ENCODE measurements around the gene UNC13D. TPM values are rescaled to one million over a fixed set of nuclear protein-coding genes. Genes with fewer than 3 reads are reported as not detected.

The UNC13D gene
- total and polyA plus RNA-seq, 2 of the 4 experiments (the other 2 are of a cell fraction) = under 0.01 to 0.31 TPM

- H4K91ac ChIP-seq (ENCODE audit: insufficient read depth, low read depth, low read length) = no peak overlapping the region
- no peak for TF ChIP-seq RAD21 (IDR thresholded peaks at IDR 0.05; ENCODE audit: low read length)
- TF ChIP-seq ELK1 (IDR thresholded peaks at IDR 0.05; ENCODE audit: borderline replicate concordance, low read depth, low read length) = no peak
- TF ChIP-seq USF2 (IDR thresholded peaks at IDR 0.05; ENCODE audit: low read depth, low read length) = no peak
- no peak for TF ChIP-seq CEBPB (IDR thresholded peaks at IDR 0.05; ENCODE audit: low read depth, low read length)
- no peak for TF ChIP-seq MAFK (IDR thresholded peaks at IDR 0.05; ENCODE audit: low read depth, low read length)
- no peak for TF ChIP-seq MXI1 (IDR thresholded peaks at IDR 0.05; ENCODE audit: borderline replicate concordance, low read depth, low read length)
- in situ Hi-C loops (cut with MboI; ENCODE audit: low sequenced_read_pairs) (no loop called here), intact Hi-C loops (cut with micrococcal nuclease) (no loop called here), dilution Hi-C loops (cut with HindIII; ENCODE audit: low sequenced_read_pairs, unreplicated experiment) (no loop called here)
- peaks cover 7% of the 10 kb centered on the region; the same call in 1 of the 2 replicates for H4K20me1 ChIP-seq (ENCODE audit: insufficient read depth, low read length)
- ATAC-seq (ENCODE audit: low read depth) = no peak
- H3K14ac ChIP-seq (replicated peaks; ENCODE audit: low read depth, low read length) = 0 out of 2 replicates have a peak overlapping the region, but pooled peaks have one; percentile 2
- ChIA-PET POLR2A (ENCODE audit: unreplicated experiment) (interaction anchor here (0.6 to 0.9 kb wide), 2 partner anchors 11 to 36 kb away, joined by 3 to 4 read pairs; a partner anchor contains a TSS), CTCF (no interaction called here)
- H4K8ac ChIP-seq (ENCODE audit: low read depth in 2 of 2, low read length in 2 of 2) = peak overlapping the region; percentile 8 to 94; a peak in 2 of 4 replicates
- H3K27ac ChIP-seq (ENCODE audit: insufficient read depth, low read length) = peak overlapping the region; percentile 82; the same call in 1 of the 2 replicates
- H3K23ac ChIP-seq (ENCODE audit: low read depth, low read length) = no peak overlapping the region
- peak overlapping the region; percentile 91 for H2AFZ ChIP-seq (replicated peaks; ENCODE audit: low read length, poor library complexity)
- DNase-seq = no peak
- H3K9ac ChIP-seq (ENCODE audit: low read depth, low read length) = no peak overlapping the region
- BruUV-seq (replicated peaks) = no TSS peak
- H3K36me3 ChIP-seq (ENCODE audit: control insufficient read depth, insufficient read depth, low read length) = peaks cover 70% of the 10 kb centered on the region
- no peak overlapping the region for H3K4me2 ChIP-seq (ENCODE audit: low read depth, low read length)
- peak overlapping the region; percentile 71; the same call in 1 of the 2 replicates for H4K5ac ChIP-seq (ENCODE audit: low read depth, low read length)
- no CpG with 5 or more reads among the region's 3 CpGs for WGBS, 2 experiments (ENCODE audit: extremely low coverage in 2 of 2, insufficient read length in 1 of 2)
- peaks cover 5 to 21% of the 10 kb centered on the region in 2 experiments for H3K79me1 ChIP-seq (ENCODE audit: low read depth in 1 of 2, low read length in 2 of 2)
- H3K9me3 ChIP-seq (ENCODE audit: control insufficient read depth, insufficient read depth, low read length) = no peaks in the 10 kb centered on the region
- peaks cover 7% of the 10 kb centered on the region for H3K4me1 ChIP-seq (ENCODE audit: control insufficient read depth, insufficient read depth, low read length)
- no peaks in the 10 kb centered on the region for H3K27me3 ChIP-seq (ENCODE audit: control insufficient read depth, insufficient read depth, low read length)
- H2BK15ac ChIP-seq (ENCODE audit: low read depth, low read length) = no peak overlapping the region
- H2BK5ac ChIP-seq (ENCODE audit: low read depth, low read length, poor library complexity, severe bottlenecking) = peak overlapping the region; percentile 97
- no peak overlapping the region for H2BK20ac ChIP-seq (ENCODE audit: low read depth, low read length)
- H2BK120ac ChIP-seq (ENCODE audit: low read depth, low read length) = peak overlapping the region; percentile 33; the same call in 1 of the 2 replicates
- peak overlapping the region; percentile 58; the same call in 1 of the 2 replicates for H2AK5ac ChIP-seq (ENCODE audit: low read depth, low read length)
- H3K4ac ChIP-seq (ENCODE audit: low read depth, low read length) = peak overlapping the region; percentile 90; the same call in 1 of the 2 replicates
- H2AK9ac ChIP-seq (replicated peaks; ENCODE audit: low read depth, low read length, poor library complexity) = peak overlapping the region; percentile 97
- H3K9me1 ChIP-seq (ENCODE audit: insufficient read depth, low read length) = peaks cover 14% of the 10 kb centered on the region; the same call in 1 of the 2 replicates
- H3K56ac ChIP-seq (ENCODE audit: extremely low read depth, insufficient read depth, low read length) = no peak overlapping the region
- no peak overlapping the region for H3K18ac ChIP-seq (ENCODE audit: low read depth, low read length)
- H3K4me3 ChIP-seq (ENCODE audit: insufficient read depth, low read depth, low read length) = no peak overlapping the region
Measured at GRCh38 chr17:75815399-75815798, 28.8 kb downstream of the UNC13D start.

Data from IMR-90 (cell line).